ENCODE data around the gene FNTB. TPM values are rescaled to one million over a fixed set of nuclear protein-coding genes. Genes with fewer than 3 reads are reported as not detected.
A peak's percentile ranks its signal among the peaks of the same experiment; 100 is the strongest.

The FNTB gene
- total and polyA plus RNA-seq, 5 donors from 2014 or later, result 6.3 to 15.5 (median 7.9) TPM

DNA sequence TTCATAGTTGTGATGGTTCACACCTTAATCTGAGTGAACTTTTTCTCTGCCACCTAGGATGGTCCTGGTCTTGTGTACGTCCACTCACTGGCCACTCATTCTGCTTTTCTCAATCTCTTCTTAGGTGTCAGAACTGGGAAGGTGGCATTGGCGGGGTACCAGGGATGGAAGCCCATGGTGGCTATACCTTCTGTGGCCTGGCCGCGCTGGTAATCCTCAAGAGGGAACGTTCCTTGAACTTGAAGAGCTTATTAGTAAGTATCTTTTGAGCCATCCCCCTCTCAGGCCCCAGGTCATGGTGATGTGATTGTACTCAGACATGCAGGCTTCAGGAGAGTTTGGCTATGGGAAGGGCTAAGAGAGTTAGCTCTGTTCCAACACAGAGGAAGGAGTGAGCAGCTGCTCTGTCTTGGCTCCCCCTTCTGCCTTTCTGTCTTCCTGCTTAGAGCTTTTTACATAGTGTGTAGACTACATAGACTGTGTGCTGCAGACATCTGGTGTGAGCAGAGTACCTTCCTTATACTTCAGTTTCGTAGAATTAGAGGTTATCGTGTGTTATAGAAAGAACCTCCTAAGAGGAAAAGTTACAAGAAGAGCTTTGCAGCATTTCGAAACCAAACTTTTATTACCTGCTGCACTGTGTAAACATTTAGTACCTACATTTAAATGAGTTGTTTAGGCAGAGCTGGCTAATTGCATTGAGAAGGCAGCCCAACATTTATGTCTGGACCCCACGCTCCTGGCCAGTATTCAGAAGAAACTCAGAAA, 54.2 kb downstream of the FNTB start:
- H3K9me3 Mint-ChIP-seq, result no peaks in the 10 kb centered on the region
- no peak overlapping the region for H3K27ac Mint-ChIP-seq
- DNase-seq, result no peak
- peaks cover 23% of the 10 kb centered on the region for H3K36me3 ChIP-seq (ENCODE audit: control insufficient read depth, insufficient read depth, low read length)
- no peaks in the 10 kb centered on the region for H3K27me3 Mint-ChIP-seq
- no peak overlapping the region for H3K4me3 Mint-ChIP-seq
- H3K4me1 Mint-ChIP-seq, result peaks cover 0 to 4% (median 2%) of the 10 kb centered on the region in 4 donors
- no peak for ATAC-seq (ENCODE audit: low read depth in 2 of 2)
- peaks cover 37% of the 10 kb centered on the region for H3K36me3 Mint-ChIP-seq
- H3K27ac ChIP-seq (ENCODE audit: insufficient read depth, low read length, poor library complexity, severe bottlenecking), result no peak overlapping the region
- no peaks in the 10 kb centered on the region for H3K4me1 ChIP-seq (ENCODE audit: control insufficient read depth, insufficient read depth, low read length, poor library complexity, severe bottlenecking)
- H3K4me3 ChIP-seq (ENCODE audit: low read depth, low read length), result no peak overlapping the region
- no peaks in the 10 kb centered on the region for H3K27me3 ChIP-seq (ENCODE audit: control insufficient read depth, insufficient read depth, low read length)
- no peaks in the 10 kb centered on the region for H3K9me3 ChIP-seq (ENCODE audit: control insufficient read depth in 2 of 2, low read length in 2 of 2)

DNA sequence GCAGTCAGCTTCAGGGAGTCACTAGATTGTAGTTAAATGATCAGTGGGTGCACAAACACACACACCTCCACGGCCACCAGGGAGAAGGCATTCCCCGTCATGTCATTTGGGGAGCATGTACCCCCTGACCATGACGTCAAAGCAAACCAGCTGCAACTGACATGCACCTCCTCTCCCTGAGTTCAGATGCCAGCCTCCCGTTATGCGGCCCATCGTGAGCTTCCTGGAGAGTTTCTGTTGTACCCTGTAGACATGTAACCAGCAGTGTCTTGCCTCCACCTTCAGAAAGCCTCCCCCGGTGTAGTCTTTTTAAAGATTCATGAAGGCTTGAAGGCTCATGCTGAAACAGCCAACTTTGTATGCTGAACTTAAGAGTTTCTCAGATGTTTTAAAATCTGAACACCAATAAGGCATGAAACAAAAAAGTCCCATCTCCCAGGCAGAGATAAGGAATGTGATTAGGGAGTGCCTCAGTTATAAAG, 54.8 kb downstream of the FNTB start:
- Mint-ChIP-seq H3K27ac (peak overlapping the region in 1 of 3 donors; percentile 38), H3K36me3 (peaks cover 39% of the 10 kb centered on the region), H3K27me3 (no peaks in the 10 kb centered on the region), H3K4me1 (peaks cover 2 to 7% (median 3%) of the 10 kb centered on the region in 4 donors), H3K4me3 (no peak overlapping the region), H3K9me3 (no peaks in the 10 kb centered on the region)
- Histone ChIP-seq H3K27ac (ENCODE audit: insufficient read depth, low read length, poor library complexity, severe bottlenecking) (no peak overlapping the region), H3K36me3 (ENCODE audit: control insufficient read depth, insufficient read depth, low read length) (peaks cover 23% of the 10 kb centered on the region), H3K27me3 (ENCODE audit: control insufficient read depth, insufficient read depth, low read length) (no peaks in the 10 kb centered on the region), H3K4me1 (ENCODE audit: control insufficient read depth, insufficient read depth, low read length, poor library complexity, severe bottlenecking) (no peaks in the 10 kb centered on the region), H3K4me3 (ENCODE audit: low read depth, low read length) (no peak overlapping the region), H3K9me3 (ENCODE audit: control insufficient read depth in 2 of 2, low read length in 2 of 2) (no peaks in the 10 kb centered on the region)
- ATAC-seq (ENCODE audit: low read depth in 2 of 2) (no peak), DNase-seq (no peak)

DNA sequence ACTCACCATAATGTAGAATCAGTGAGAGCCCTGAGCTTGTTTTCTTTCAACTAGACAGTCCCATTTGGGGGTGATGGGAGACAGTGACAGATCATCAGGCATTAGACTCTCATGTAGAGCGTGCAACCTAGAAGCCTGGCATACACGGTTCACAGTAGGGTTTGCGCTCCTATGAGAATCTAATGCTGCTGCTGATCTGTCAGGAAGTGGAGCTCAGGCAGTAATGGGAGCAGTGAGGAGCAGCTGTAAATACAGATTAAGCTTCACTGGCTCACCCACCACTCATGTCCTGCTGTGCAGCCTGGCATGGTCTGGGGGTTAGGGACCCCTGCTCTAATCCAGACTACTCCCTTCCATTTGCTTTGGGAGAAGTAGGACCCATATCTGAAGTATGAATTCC, 55.6 kb downstream of the FNTB start:
- ATAC-seq (ENCODE audit: low read depth in 2 of 2) (no peak), DNase-seq (no peak)
- Mint-ChIP-seq H3K27me3 (no peaks in the 10 kb centered on the region), H3K9me3 (no peaks in the 10 kb centered on the region), H3K36me3 (peaks cover 46% of the 10 kb centered on the region), H3K27ac (peak overlapping the region in 1 of 3 donors; percentile 51), H3K4me1 (peaks cover 2 to 11% (median 9%) of the 10 kb centered on the region in 4 donors), H3K4me3 (no peak overlapping the region)
- Histone ChIP-seq H3K27me3 (ENCODE audit: control insufficient read depth, insufficient read depth, low read length) (no peaks in the 10 kb centered on the region), H3K4me1 (ENCODE audit: control insufficient read depth, insufficient read depth, low read length, poor library complexity, severe bottlenecking) (no peaks in the 10 kb centered on the region), H3K36me3 (ENCODE audit: control insufficient read depth, insufficient read depth, low read length) (peaks cover 23% of the 10 kb centered on the region), H3K4me3 (ENCODE audit: low read depth, low read length) (no peak overlapping the region), H3K9me3 (ENCODE audit: control insufficient read depth in 2 of 2, low read length in 2 of 2) (no peaks in the 10 kb centered on the region), H3K27ac (ENCODE audit: insufficient read depth, low read length, poor library complexity, severe bottlenecking) (no peak overlapping the region)

DNA sequence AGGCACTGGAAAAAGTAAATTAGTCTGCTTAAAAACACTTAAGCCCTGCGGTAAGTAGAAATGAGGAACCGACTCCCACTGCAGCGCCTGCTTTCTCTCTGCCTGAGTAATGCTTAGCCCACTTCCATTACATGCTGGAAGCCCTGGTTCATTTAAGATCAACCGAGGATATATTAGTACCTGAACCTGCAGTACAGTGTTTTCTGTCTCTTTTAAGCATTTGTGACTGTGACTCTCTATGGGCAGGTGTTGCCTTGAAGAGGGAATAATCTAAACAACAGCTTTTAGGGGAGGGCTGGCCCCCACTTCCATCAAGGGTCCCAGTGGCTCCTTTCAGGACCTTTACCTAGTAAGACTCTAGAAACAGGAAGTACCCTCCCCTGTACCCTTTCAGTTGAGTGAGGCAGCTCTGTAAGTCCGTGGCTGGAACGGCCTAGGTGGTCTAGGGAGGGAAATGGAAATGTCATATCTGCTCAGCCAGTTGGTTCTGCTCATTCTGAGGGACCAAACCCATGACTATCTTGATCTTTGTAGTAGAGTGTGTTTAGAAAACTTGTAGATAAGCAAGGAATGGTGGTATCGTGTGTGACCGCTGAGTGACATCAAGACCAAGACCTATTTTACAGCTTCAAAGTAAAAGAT, 56.2 kb downstream of the FNTB start:
- H3K27me3 ChIP-seq (ENCODE audit: control insufficient read depth, insufficient read depth, low read length), result no peaks in the 10 kb centered on the region
- H3K4me1 ChIP-seq (ENCODE audit: control insufficient read depth, insufficient read depth, low read length, poor library complexity, severe bottlenecking), result peaks cover under 1% of the 10 kb centered on the region
- no peak overlapping the region for H3K4me3 ChIP-seq (ENCODE audit: low read depth, low read length)
- peaks cover 52% of the 10 kb centered on the region for H3K36me3 Mint-ChIP-seq
- H3K27ac ChIP-seq (ENCODE audit: insufficient read depth, low read length, poor library complexity, severe bottlenecking), result no peak overlapping the region
- H3K36me3 ChIP-seq (ENCODE audit: control insufficient read depth, insufficient read depth, low read length), result peaks cover 23% of the 10 kb centered on the region
- no peaks in the 10 kb centered on the region for H3K9me3 ChIP-seq (ENCODE audit: control insufficient read depth in 2 of 2, low read length in 2 of 2)
- H3K4me1 Mint-ChIP-seq, result peaks cover 4 to 15% (median 14%) of the 10 kb centered on the region in 4 donors
- no peaks in the 10 kb centered on the region for H3K27me3 Mint-ChIP-seq
- no peaks in the 10 kb centered on the region for H3K9me3 Mint-ChIP-seq
- peak overlapping the region in 2 of 3 donors; percentile 12 to 51 for H3K27ac Mint-ChIP-seq
- DNase-seq, result no peak
- no peak for ATAC-seq (ENCODE audit: low read depth in 2 of 2)
- no peak overlapping the region for H3K4me3 Mint-ChIP-seq

DNA sequence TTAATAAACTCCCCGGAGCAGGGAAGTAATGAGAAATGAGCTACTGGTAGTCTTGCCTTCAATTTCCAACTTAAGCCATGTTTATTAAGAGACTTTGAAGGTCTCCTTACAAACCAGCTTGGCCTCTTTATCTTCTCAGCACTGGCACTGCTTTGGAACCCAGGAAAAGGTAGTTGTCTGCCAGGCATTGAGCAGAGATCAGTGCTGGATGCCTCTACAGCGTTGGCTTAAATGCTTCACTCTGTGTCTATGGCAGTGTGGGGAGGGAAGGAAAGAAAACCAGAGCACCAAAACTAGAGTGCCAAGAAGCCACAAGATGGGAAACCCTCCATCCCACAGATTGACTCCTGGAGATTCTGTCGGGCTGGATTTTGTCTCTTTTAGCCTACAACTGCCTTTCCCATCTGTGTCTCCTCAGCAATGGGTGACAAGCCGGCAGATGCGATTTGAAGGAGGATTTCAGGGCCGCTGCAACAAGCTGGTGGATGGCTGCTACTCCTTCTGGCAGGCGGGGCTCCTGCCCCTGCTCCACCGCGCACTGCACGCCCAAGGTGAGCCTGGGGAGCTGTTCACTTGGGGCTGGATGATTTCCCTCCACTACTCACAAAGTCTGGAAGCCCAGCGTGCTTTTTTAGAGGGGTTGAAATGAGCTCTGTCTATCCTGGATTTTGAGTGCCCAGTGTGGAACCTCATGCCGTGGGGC, 57.3 kb downstream of the FNTB start:
- H3K4me3 Mint-ChIP-seq, result no peak overlapping the region
- peaks cover 6% of the 10 kb centered on the region for H3K4me1 ChIP-seq (ENCODE audit: control insufficient read depth, insufficient read depth, low read length, poor library complexity, severe bottlenecking)
- peaks cover 46% of the 10 kb centered on the region for H3K36me3 Mint-ChIP-seq
- no peaks in the 10 kb centered on the region for H3K9me3 ChIP-seq (ENCODE audit: control insufficient read depth in 2 of 2, low read length in 2 of 2)
- no peaks in the 10 kb centered on the region for H3K9me3 Mint-ChIP-seq
- H3K36me3 ChIP-seq (ENCODE audit: control insufficient read depth, insufficient read depth, low read length), result peaks cover 23% of the 10 kb centered on the region
- H3K4me1 Mint-ChIP-seq, result peaks cover 4 to 20% (median 16%) of the 10 kb centered on the region in 4 donors
- ATAC-seq (ENCODE audit: low read depth in 2 of 2) (no peak), DNase-seq (no peak)
- peak overlapping the region in 2 of 3 donors; percentile 23 to 76 for H3K27ac Mint-ChIP-seq
- H3K27me3 Mint-ChIP-seq, result no peaks in the 10 kb centered on the region
- no peaks in the 10 kb centered on the region for H3K27me3 ChIP-seq (ENCODE audit: control insufficient read depth, insufficient read depth, low read length)
- no peak overlapping the region for H3K4me3 ChIP-seq (ENCODE audit: low read depth, low read length)
- no peak overlapping the region for H3K27ac ChIP-seq (ENCODE audit: insufficient read depth, low read length, poor library complexity, severe bottlenecking)

DNA sequence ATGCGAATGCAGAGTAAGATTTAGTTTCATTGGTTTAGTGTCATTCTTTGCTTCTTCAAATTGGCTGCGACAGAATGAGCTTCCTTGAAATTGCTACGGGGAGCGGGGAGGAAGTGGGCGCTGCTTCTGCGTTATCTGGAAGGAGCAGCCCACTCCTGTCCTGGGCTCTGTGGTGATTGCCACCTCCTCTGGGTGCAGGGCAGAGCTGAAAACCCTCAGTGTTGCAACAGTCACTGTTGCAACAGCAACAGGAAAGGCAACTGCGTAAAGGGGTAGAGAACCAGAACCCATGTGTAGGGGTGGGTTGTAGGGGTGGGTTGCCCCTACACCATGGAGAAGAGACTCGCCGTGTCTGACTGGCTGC, 57.9 kb downstream of the FNTB start:
- peaks cover 46% of the 10 kb centered on the region for H3K36me3 Mint-ChIP-seq
- Histone ChIP-seq H3K4me3 (ENCODE audit: low read depth, low read length) (no peak overlapping the region), H3K27ac (ENCODE audit: insufficient read depth, low read length, poor library complexity, severe bottlenecking) (no peak overlapping the region), H3K36me3 (ENCODE audit: control insufficient read depth, insufficient read depth, low read length) (peaks cover 23% of the 10 kb centered on the region), H3K27me3 (ENCODE audit: control insufficient read depth, insufficient read depth, low read length) (no peaks in the 10 kb centered on the region), H3K4me1 (ENCODE audit: control insufficient read depth, insufficient read depth, low read length, poor library complexity, severe bottlenecking) (peaks cover 6% of the 10 kb centered on the region), H3K9me3 (ENCODE audit: control insufficient read depth in 2 of 2, low read length in 2 of 2) (no peaks in the 10 kb centered on the region)
- no peaks in the 10 kb centered on the region for H3K9me3 Mint-ChIP-seq
- no peak overlapping the region for H3K4me3 Mint-ChIP-seq
- ATAC-seq (ENCODE audit: low read depth in 2 of 2) (no peak), DNase-seq (no peak)
- peak overlapping the region in 2 of 3 donors; percentile 23 to 76 for H3K27ac Mint-ChIP-seq
- H3K27me3 Mint-ChIP-seq, result no peaks in the 10 kb centered on the region
- peaks cover 4 to 20% (median 17%) of the 10 kb centered on the region in 4 donors for H3K4me1 Mint-ChIP-seq

DNA sequence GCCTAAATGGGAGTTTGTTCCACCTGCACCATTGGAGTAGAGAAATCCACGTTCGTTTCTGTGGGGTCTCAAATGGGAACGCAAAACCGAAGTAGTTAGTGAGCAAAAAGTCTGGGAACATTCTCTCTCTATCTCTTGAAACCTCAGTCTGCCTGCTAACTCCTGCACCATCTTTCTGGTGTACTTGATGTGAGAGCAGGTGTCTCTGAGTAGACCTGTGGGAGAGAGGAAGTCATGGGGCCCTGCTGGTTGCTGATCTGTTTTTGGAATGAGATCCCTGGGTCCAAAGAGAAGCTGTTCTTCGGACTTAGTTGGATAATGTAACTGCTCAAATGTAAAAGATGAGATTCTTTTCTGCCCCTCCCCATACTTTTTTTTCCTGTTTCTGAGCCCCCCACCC, 58.3 kb downstream of the FNTB start:
- H3K4me3 Mint-ChIP-seq, result no peak overlapping the region
- Histone ChIP-seq H3K27me3 (ENCODE audit: control insufficient read depth, insufficient read depth, low read length) (no peaks in the 10 kb centered on the region), H3K36me3 (ENCODE audit: control insufficient read depth, insufficient read depth, low read length) (peaks cover 23% of the 10 kb centered on the region), H3K27ac (ENCODE audit: insufficient read depth, low read length, poor library complexity, severe bottlenecking) (no peak overlapping the region), H3K4me3 (ENCODE audit: low read depth, low read length) (no peak overlapping the region), H3K9me3 (ENCODE audit: control insufficient read depth in 2 of 2, low read length in 2 of 2) (no peaks in the 10 kb centered on the region), H3K4me1 (ENCODE audit: control insufficient read depth, insufficient read depth, low read length, poor library complexity, severe bottlenecking) (peaks cover 6% of the 10 kb centered on the region)
- H3K9me3 Mint-ChIP-seq, result no peaks in the 10 kb centered on the region
- H3K27ac Mint-ChIP-seq, result no peak overlapping the region
- ATAC-seq (ENCODE audit: low read depth in 2 of 2) (no peak), DNase-seq (no peak)
- peaks cover 46% of the 10 kb centered on the region for H3K36me3 Mint-ChIP-seq
- no peaks in the 10 kb centered on the region for H3K27me3 Mint-ChIP-seq
- H3K4me1 Mint-ChIP-seq, result peaks cover 4 to 20% (median 18%) of the 10 kb centered on the region in 4 donors

Data from CD4-positive, CD25-positive, alpha-beta regulatory T cell (primary cell).